GM12872 (cell line): ENCODE results near the gene PAIP2B.

Experiments used
- CTCF ChIP-seq: IDR thresholded peaks from 3 replicates; pipeline ENCODE4 v1.5.1; 2011; ENCODE audit warnings: low read depth, mild to moderate bottlenecking, low read length, moderate library complexity; ENCODE audit not compliant: insufficient read depth

The PAIP2B gene

GRCh38 chr2:71150082-71150816, 76.7 kb downstream of the PAIP2B start:
- TF ChIP-seq CTCF, result no peak

- no peak for TF ChIP-seq CTCF
These were observed 78.3 kb downstream of the PAIP2B start for GRCh38 chr2:71148506-71149063.

GRCh38 chr2:71143782-71144181, 83.1 kb downstream of the PAIP2B start:
- no peak for TF ChIP-seq CTCF

- TF ChIP-seq CTCF, result no peak
These were observed 90.7 kb downstream of the PAIP2B start for GRCh38 chr2:71136174-71136573.

- TF ChIP-seq CTCF, result no peak
These were observed 93.3 kb downstream of the PAIP2B start for GRCh38 chr2:71133603-71134002.
